A549 (cell line): ENCODE data around the gene CNIH3.

Experiments used
- EP300 ChIP-seq, 2 experiments: fragments of >200 bp; sonication (Bioruptor Twin); formaldehyde crosslinking; IDR thresholded peaks; 2 replicates in 1 of 2; 3 replicates in 1 of 2; pipeline ENCODE4 v1.6.1; 2016 to 2017
- JUNB ChIP-seq: fragments of >200 bp; sonication (Bioruptor Twin); formaldehyde crosslinking; IDR thresholded peaks from 2 replicates; pipeline ENCODE4 v1.6.1; 2016
- MAX ChIP-seq: IDR thresholded peaks from 2 replicates; pipeline ENCODE4 v1.6.1; 2012
- NR3C1 ChIP-seq: fragments of >200 bp; sonication (Bioruptor Twin); formaldehyde crosslinking; IDR thresholded peaks from 3 replicates; pipeline ENCODE4 v1.6.1; 2017
- POLR2A ChIP-seq: IDR thresholded peaks from 2 replicates; pipeline ENCODE4 v1.6.1; 2012; ENCODE audit warnings: mild to moderate bottlenecking, low read length
- TF ChIP-seq, protein P1 (sequence below): fragments of >200 bp; sonication (Bioruptor Twin); formaldehyde crosslinking; IDR thresholded peaks from 3 replicates; pipeline ENCODE4 v1.5.1; 2016

- no peak for TF ChIP-seq POLR2A
- TF ChIP-seq, protein P1, sequence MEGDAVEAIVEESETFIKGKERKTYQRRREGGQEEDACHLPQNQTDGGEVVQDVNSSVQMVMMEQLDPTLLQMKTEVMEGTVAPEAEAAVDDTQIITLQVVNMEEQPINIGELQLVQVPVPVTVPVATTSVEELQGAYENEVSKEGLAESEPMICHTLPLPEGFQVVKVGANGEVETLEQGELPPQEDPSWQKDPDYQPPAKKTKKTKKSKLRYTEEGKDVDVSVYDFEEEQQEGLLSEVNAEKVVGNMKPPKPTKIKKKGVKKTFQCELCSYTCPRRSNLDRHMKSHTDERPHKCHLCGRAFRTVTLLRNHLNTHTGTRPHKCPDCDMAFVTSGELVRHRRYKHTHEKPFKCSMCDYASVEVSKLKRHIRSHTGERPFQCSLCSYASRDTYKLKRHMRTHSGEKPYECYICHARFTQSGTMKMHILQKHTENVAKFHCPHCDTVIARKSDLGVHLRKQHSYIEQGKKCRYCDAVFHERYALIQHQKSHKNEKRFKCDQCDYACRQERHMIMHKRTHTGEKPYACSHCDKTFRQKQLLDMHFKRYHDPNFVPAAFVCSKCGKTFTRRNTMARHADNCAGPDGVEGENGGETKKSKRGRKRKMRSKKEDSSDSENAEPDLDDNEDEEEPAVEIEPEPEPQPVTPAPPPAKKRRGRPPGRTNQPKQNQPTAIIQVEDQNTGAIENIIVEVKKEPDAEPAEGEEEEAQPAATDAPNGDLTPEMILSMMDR = no peak
- no peak for TF ChIP-seq JUNB
- TF ChIP-seq MAX = no peak
- no peak for TF ChIP-seq NR3C1
- no peak for TF ChIP-seq EP300 (IDR thresholded peaks at IDR 0.05)
Observed at GRCh38 chr1:224707843-224708725, 92.0 kb downstream of the CNIH3 start.
